ENCODE results near the gene ZMYND8. TPM values are rescaled to one million over a fixed set of nuclear protein-coding genes. Genes with fewer than 3 reads are reported as not detected.
A peak's percentile ranks its signal among the peaks of the same experiment; 100 is the strongest.

The ZMYND8 gene
- total and polyA plus RNA-seq, 2 of the 8 experiments (the other 6 are each of a cell fraction or from before 2014, with no cell fraction given) = 50.5 to 163 TPM

GRCh38 chr20:47353692-47354463 is 2.6 kb downstream of the ZMYND8 start:
- CTCF ChIA-PET (ENCODE audit: partially characterized antibody) = interaction anchor here (0.9 to 2.8 kb wide), 11 partner anchors 9 to 81 kb away, joined by 3 to 13 read pairs (median 4); no protein-coding TSS in a partner anchor
- H3K27ac ChIP-seq (ENCODE audit: low read depth, low read length) = peak overlapping the region; percentile 53
- H3K4me2 ChIP-seq (ENCODE audit: insufficient read depth in 1 of 2, low read depth in 2 of 2, low read length in 2 of 2) = peak overlapping the region; percentile 15 to 67; a peak in 3 of 4 replicates
- H3K4me3 ChIP-seq (ENCODE audit: extremely low read depth in 1 of 4, insufficient read depth in 2 of 4, low read depth in 3 of 4, low read length in 4 of 4) = peak overlapping the region in 1 of 4 experiments; percentile 37; a peak in 2 of 8 replicates
- peak overlapping the region; percentile 6 for H2BK5ac ChIP-seq (ENCODE audit: low read depth, low read length)
- peaks cover 65 to 86% (median 74%) of the 10 kb centered on the region in 4 experiments for H3K4me1 ChIP-seq (replicated peaks in 1 of 4; ENCODE audit: control insufficient read depth in 3 of 4, insufficient read depth in 4 of 4, low read length in 3 of 4)
- H4K5ac ChIP-seq (ENCODE audit: insufficient read length, low read depth, low read length) = peak overlapping the region; percentile 14
- H2BK120ac ChIP-seq (replicated peaks; ENCODE audit: low read depth, low read length) = no peak overlapping the region
- FAIRE-seq (no peak), DNase-seq (ENCODE audit: low read depth in 1 of 2, low spot score in 2 of 2) (no peak)
- TF ChIP-seq HDAC2 (IDR thresholded peaks at IDR 0.05; ENCODE audit: borderline replicate concordance in 1 of 2, low read depth in 2 of 2, low read length in 2 of 2) (no peak), ASH2L (IDR thresholded peaks at IDR 0.05; ENCODE audit: low read length) (no peak), FOSL1 (IDR thresholded peaks at IDR 0.05; ENCODE audit: insufficient read depth, low read depth, low read length) (no peak), POLR2AphosphoS5 (IDR thresholded peaks at IDR 0.05; ENCODE audit: low read depth, low read length) (no peak), SAP30 (IDR thresholded peaks at IDR 0.05; ENCODE audit: insufficient read depth, insufficient replicate concordance, low read length) (no peak), CEBPB (IDR thresholded peaks at IDR 0.05; ENCODE audit: low read depth, low read length) (no peak), RNF2 (IDR thresholded peaks at IDR 0.05; ENCODE audit: borderline replicate concordance, low read depth, low read length, missing control alignments, poor library complexity, severe bottlenecking) (no peak), YY1 (IDR thresholded peaks at IDR 0.05; ENCODE audit: low read depth, low read length) (0 out of 2 replicates have a peak, but pooled peaks have one; percentile 43)
- peaks cover 37 to 99% of the 10 kb centered on the region in 2 experiments for H3K79me2 ChIP-seq (ENCODE audit: control insufficient read depth in 1 of 2, insufficient read depth in 2 of 2, low read length in 2 of 2)
- peak overlapping the region; percentile 32; the same call in 1 of the 2 replicates for H2BK12ac ChIP-seq (ENCODE audit: low read depth, low read length)
- 62% methylated on average over 7 of the region's 7 CpGs; no CpG with 5 or more reads in 1 of the 2 experiments for WGBS, 2 experiments (ENCODE audit: extremely low coverage in 1 of 2, insufficient coverage in 1 of 2, insufficient read length in 1 of 2, insufficient replicate concordance in 2 of 2, low coverage in 1 of 2, low lambda C conversion rate in 2 of 2, missing lambda C conversion rate in 1 of 2)
- H2AFZ ChIP-seq (ENCODE audit: low read length) = no peak overlapping the region
- no peaks in the 10 kb centered on the region for H3K9me3 ChIP-seq (ENCODE audit: insufficient read depth in 2 of 2, low read depth in 1 of 2, low read length in 1 of 2)
- no peaks in the 10 kb centered on the region; the same call in 1 of the 2 replicates for H3K23me2 ChIP-seq (ENCODE audit: low read depth, low read length)
- H3K9ac ChIP-seq (replicated peaks in 1 of 4; ENCODE audit: extremely low read depth in 1 of 4, low read depth in 3 of 4, low read length in 3 of 4) = peak overlapping the region in 2 of 4 experiments; percentile 12 to 14; a peak in 3 of 7 replicates
- peaks cover 0 to 25% (median 0%) of the 10 kb centered on the region in 4 experiments; a peak in 2 of 8 replicates for H3K36me3 ChIP-seq (ENCODE audit: control insufficient read depth in 2 of 4, insufficient read depth in 4 of 4, low read length in 3 of 4)
- no peaks in the 10 kb centered on the region; the same call in 1 of the 2 replicates for H3K79me1 ChIP-seq (ENCODE audit: low read depth, low read length)
- POLR2A ChIA-PET (ENCODE audit: partially characterized antibody) = interaction anchor here (0.8 to 42.1 kb wide), 9 partner anchors 9 to 72 kb away, joined by 4 to 1191 read pairs (median 5); partner anchors contain the start of gene ZMYND8
- peak overlapping the region; percentile 20 for H4K91ac ChIP-seq (replicated peaks; ENCODE audit: insufficient read length, low read length)
- H3K14ac ChIP-seq (ENCODE audit: insufficient read length) = no peak overlapping the region
- no peak overlapping the region for H2BK15ac ChIP-seq (ENCODE audit: low read length)
- H4K20me1 ChIP-seq (replicated peaks in 1 of 2; ENCODE audit: control insufficient read depth in 1 of 2, insufficient read depth in 2 of 2, low read length in 2 of 2) = no peaks in the 10 kb centered on the region
- H3K23ac ChIP-seq (ENCODE audit: insufficient read length) = no peak overlapping the region
- H3K18ac ChIP-seq (ENCODE audit: extremely low read depth, low read length) = peak overlapping the region; percentile 65
- H3K56ac ChIP-seq (replicated peaks; ENCODE audit: insufficient read length, low read depth, low read length) = no peak overlapping the region
- no peaks in the 10 kb centered on the region for H3K27me3 ChIP-seq (replicated peaks in 1 of 4; ENCODE audit: control insufficient read depth in 3 of 4, extremely low read depth in 1 of 4, insufficient read depth in 3 of 4, low read length in 3 of 4)
- H4K8ac ChIP-seq (ENCODE audit: extremely low read depth, insufficient read depth, low read length) = no peak overlapping the region
- H2AK5ac ChIP-seq (ENCODE audit: low read depth, low read length) = no peak overlapping the region
- no peak overlapping the region; the same call in 1 of the 2 replicates for H2BK20ac ChIP-seq (ENCODE audit: low read length)
- no peak overlapping the region for H3K4ac ChIP-seq (replicated peaks; ENCODE audit: insufficient read length, low read depth, low read length)

All from H1 (cell line).